Caco-2 (cell line): ENCODE data around the gene NT5DC4. TPM values are rescaled to one million over a fixed set of nuclear protein-coding genes. Genes with fewer than 3 reads are reported as not detected.

Experiments used
- BruUV-seq: library from RNA; stranded (reverse); fragments of 400-500 nt; replicated peaks from 2 replicates; lab custom pipeline; 2021; lab: Mats Ljungman, UMichigan
- CTCF ChIA-PET: fragments of 300-600 bp; sonication (Branson Sonifier 250); formaldehyde crosslinking; loops from one replicate; lab custom pipeline; 2022; ENCODE audit warnings: antibody characterized with exemption; lab: Charles Lee
- POLR2A ChIA-PET: fragments of 300-600 bp; sonication (Branson Sonifier 250); formaldehyde crosslinking; loops from one replicate; lab custom pipeline; 2022; ENCODE audit warnings: antibody characterized with exemption; lab: Charles Lee
- DNase-seq, 2 experiments: peaks; one replicate each; pipeline versions ENCODE4 v3.0.0 to v3.0.0-alpha.2; 2020 to 2022
- H3K27me3 ChIP-seq: replicated peaks from 2 replicates; pipeline ENCODE4 v1.6.0; 2011; ENCODE audit warnings: low read length; ENCODE audit not compliant: control insufficient read depth, insufficient read depth
- H3K36me3 ChIP-seq: 2 replicates; pipeline ENCODE4 v1.5.1; 2011; ENCODE audit warnings: low read length; ENCODE audit not compliant: control insufficient read depth, insufficient read depth
- H3K4me1 ChIP-seq: fragments of 250-450 bp; sonication (Bioruptor Pico); 2 replicates; pipeline ENCODE4 v1.5.1; 2020; ENCODE audit warnings: mild to moderate bottlenecking
- H3K4me3 ChIP-seq: 2 replicates; pipeline ENCODE4 v1.5.1; 2011; ENCODE audit warnings: low read depth, mild to moderate bottlenecking, control low read depth, low read length
- H3K9me3 ChIP-seq: fragments of 250-450 bp; sonication (Bioruptor Pico); 2 replicates; pipeline ENCODE4 v1.5.1; 2020; ENCODE audit warnings: mild to moderate bottlenecking, moderate library complexity
- H3K27ac Mint-ChIP-seq: one replicate; pipeline ENCODE4 v1.8.0; 2022; ENCODE audit warnings: mixed read lengths; ENCODE audit not compliant: unreplicated experiment
- H3K27me3 Mint-ChIP-seq: one replicate; pipeline ENCODE4 v1.8.0; 2022; ENCODE audit warnings: mixed read lengths; ENCODE audit not compliant: insufficient read depth, unreplicated experiment
- H3K36me3 Mint-ChIP-seq: one replicate; pipeline ENCODE4 v1.8.0; 2022; ENCODE audit warnings: mild to moderate bottlenecking, mixed read lengths; ENCODE audit not compliant: insufficient read depth, unreplicated experiment
- H3K4me1 Mint-ChIP-seq: one replicate; pipeline ENCODE4 v1.8.0; 2022; ENCODE audit warnings: low read depth, mixed read lengths; ENCODE audit not compliant: unreplicated experiment
- H3K4me3 Mint-ChIP-seq: one replicate; pipeline ENCODE4 v1.8.0; 2022; ENCODE audit warnings: mild to moderate bottlenecking, moderate library complexity, mixed read lengths; ENCODE audit not compliant: unreplicated experiment
- H3K9me3 Mint-ChIP-seq: one replicate; pipeline ENCODE4 v1.8.0; 2022; ENCODE audit warnings: mixed read lengths; ENCODE audit not compliant: unreplicated experiment
- CTCF ChIP-seq, 2 experiments: fragments of 200-600 bp in 1 of 2; IDR thresholded peaks; 1 replicate in 1 of 2; 2 replicates in 1 of 2; pipeline versions ENCODE4 v1.5.1 to v1.8.0; 2011 to 2022; ENCODE audit warnings: antibody characterized with exemption in 1 of 2, control low read depth in 1 of 2, inconsistent platforms in 1 of 2, low read depth in 1 of 2, low read length in 1 of 2, mild to moderate bottlenecking in 1 of 2, moderate library complexity in 1 of 2; ENCODE audit not compliant: insufficient read depth in 1 of 2, severe bottlenecking in 1 of 2, unreplicated experiment in 1 of 2
- intact Hi-C: fragments of 100-400 bp; cut with micrococcal nuclease; formaldehyde crosslinking; loops from one replicate; pipeline ENCODE4 v1.10.0; 2022; ENCODE audit not compliant: unreplicated experiment
- total RNA-seq: library from RNA; stranded (reverse); gene quantifications from 2 replicates; pipeline ENCODE4 v1.2.3, GENCODE V29; 2022

The NT5DC4 gene
- total RNA-seq, 1 experiment from 2014 or later: 4.0 TPM

- ChIA-PET CTCF (no interaction called here), POLR2A (no interaction called here)
- no peak for TF ChIP-seq CTCF (IDR thresholded peaks at IDR 0.05; ENCODE audit: insufficient read depth in 1 of 2, low read depth in 1 of 2, low read length in 1 of 2, severe bottlenecking in 1 of 2, unreplicated experiment in 1 of 2)
- BruUV-seq: no TSS peak
- Mint-ChIP-seq H3K4me1 (peaks cover 10% of the 10 kb centered on the region), H3K27ac (no peak overlapping the region), H3K27me3 (no peaks in the 10 kb centered on the region), H3K9me3 (no peaks in the 10 kb centered on the region), H3K4me3 (no peak overlapping the region), H3K36me3 (no peaks in the 10 kb centered on the region)
- intact Hi-C loops: no loop called here
- no peak for DNase-seq
- Histone ChIP-seq H3K4me3 (no peak overlapping the region), H3K4me1 (peaks cover 5% of the 10 kb centered on the region), H3K9me3 (no peaks in the 10 kb centered on the region), H3K27me3 (no peaks in the 10 kb centered on the region), H3K36me3 (no peaks in the 10 kb centered on the region)
Observed at GRCh38 chr2:112687522-112687921, 33.3 kb upstream of the NT5DC4 start.

DNA sequence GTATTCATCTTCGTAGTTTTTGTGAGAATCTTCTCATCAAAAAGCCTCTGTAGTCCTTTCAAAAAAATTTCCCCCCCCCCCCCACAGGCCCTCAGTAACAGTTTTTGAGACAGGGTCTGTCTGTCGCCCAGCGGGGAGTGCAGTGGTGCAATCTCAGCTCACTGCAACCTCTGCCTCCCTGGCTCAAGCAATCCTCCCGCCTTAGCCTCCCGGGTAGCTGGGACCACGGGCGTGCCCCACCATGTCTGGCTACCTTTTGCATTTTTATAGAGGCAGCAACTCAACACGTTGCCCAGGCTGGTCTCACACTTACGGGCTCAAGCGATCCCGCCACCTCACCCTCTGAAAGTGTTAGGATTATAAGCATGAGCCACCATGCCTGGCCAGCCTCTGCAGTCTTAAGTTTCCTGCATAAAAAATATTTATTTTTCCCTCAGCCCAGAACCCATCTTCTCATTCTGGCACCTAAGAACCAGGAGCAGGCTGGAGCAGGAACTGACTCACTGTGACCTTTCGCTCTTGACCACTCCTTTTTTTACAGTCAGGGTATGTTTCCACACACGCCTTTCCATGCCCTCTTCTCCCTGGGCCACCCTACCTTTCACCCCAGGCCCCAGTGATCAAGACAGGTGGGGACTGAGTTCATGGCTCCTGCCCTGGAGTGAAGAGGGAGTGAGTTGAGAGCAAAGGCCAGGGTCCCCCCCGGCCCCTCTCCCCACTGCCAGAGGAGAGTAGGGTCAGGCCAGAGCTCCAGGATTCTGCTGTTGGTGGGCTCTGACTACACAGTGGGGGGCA lies 32.5 kb upstream of the NT5DC4 start:
- no peak for TF ChIP-seq CTCF (IDR thresholded peaks at IDR 0.05; ENCODE audit: insufficient read depth in 1 of 2, low read depth in 1 of 2, low read length in 1 of 2, severe bottlenecking in 1 of 2, unreplicated experiment in 1 of 2)
- ChIA-PET CTCF (interaction anchor here (0.6 to 1.1 kb wide), 2 partner anchors 62 to 91 kb away, joined by 3 read pairs; no protein-coding TSS in a partner anchor), POLR2A (no interaction called here)
- Histone ChIP-seq H3K4me3 (no peak overlapping the region), H3K4me1 (peaks cover 10% of the 10 kb centered on the region), H3K36me3 (no peaks in the 10 kb centered on the region), H3K9me3 (no peaks in the 10 kb centered on the region), H3K27me3 (no peaks in the 10 kb centered on the region)
- no peak for DNase-seq
- no TSS peak for BruUV-seq
- Mint-ChIP-seq H3K27ac (no peak overlapping the region), H3K27me3 (no peaks in the 10 kb centered on the region), H3K9me3 (no peaks in the 10 kb centered on the region), H3K36me3 (no peaks in the 10 kb centered on the region), H3K4me3 (no peak overlapping the region), H3K4me1 (peaks cover 16% of the 10 kb centered on the region)
- intact Hi-C loops: no loop called here

DNA sequence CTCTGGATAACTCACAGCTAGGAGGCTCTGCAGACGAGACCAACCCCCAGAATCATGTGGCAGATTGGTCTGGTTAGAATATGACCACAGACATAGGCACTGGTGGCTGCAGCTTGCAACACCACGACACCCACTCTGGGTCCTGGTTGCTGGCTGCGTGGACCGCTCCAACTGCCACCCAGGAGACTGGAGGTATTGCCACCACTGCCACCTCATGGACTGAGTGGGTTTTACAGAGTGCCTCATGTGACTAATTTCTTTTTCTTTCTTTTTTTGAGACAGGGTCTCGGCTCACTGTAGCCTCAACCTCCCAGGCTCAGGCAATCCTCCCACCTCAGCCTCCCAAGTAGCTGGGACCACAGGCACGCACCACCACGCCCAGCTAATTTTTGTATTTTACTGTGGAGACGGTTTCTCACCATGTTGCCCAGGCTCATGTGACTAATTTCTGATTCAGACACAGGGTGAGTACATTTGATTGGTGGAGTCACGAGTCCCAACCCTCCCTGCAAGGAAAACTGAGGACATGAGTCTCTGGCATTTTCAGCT lies 29.9 kb upstream of the NT5DC4 start:
- Mint-ChIP-seq H3K27me3 (no peaks in the 10 kb centered on the region), H3K9me3 (no peaks in the 10 kb centered on the region), H3K4me1 (peaks cover 16% of the 10 kb centered on the region), H3K27ac (no peak overlapping the region), H3K4me3 (no peak overlapping the region), H3K36me3 (no peaks in the 10 kb centered on the region)
- Histone ChIP-seq H3K36me3 (no peaks in the 10 kb centered on the region), H3K9me3 (no peaks in the 10 kb centered on the region), H3K4me1 (peaks cover 10% of the 10 kb centered on the region), H3K4me3 (no peak overlapping the region), H3K27me3 (no peaks in the 10 kb centered on the region)
- no TSS peak for BruUV-seq
- TF ChIP-seq CTCF (IDR thresholded peaks at IDR 0.05; ENCODE audit: insufficient read depth in 1 of 2, low read depth in 1 of 2, low read length in 1 of 2, severe bottlenecking in 1 of 2, unreplicated experiment in 1 of 2): peak; percentile 54 to 75
- ChIA-PET CTCF (interaction anchor here (0.6 to 1.3 kb wide), 4 partner anchors 25 to 64 kb away, joined by 3 to 5 read pairs (median 4); partner anchors contain the start of gene SLC20A1), POLR2A (interaction anchor here (0.9 kb wide), 1 partner anchor 45 kb away, joined by 8 read pairs; the partner anchor contains the start of gene SLC20A1)
- intact Hi-C loops: loop anchor here (1.0 to 5.0 kb wide), 3 partner anchors 44 to 91 kb away; partner anchors contain the start of gene SLC20A1
- DNase-seq: peak; percentile 70 to 73
